Skeletal muscle cell (primary cell): Measurements from ENCODE around the gene CAMKV.
"Not testable (repeated sequence)": the region's sequence is repeated elsewhere in the genome, so short reads cannot be mapped to it uniquely, and the experiment has no call there.

ENCODE experiments used
- DNase-seq: peaks from one replicate; pipeline ENCODE4 v3.0.0-alpha.2; 2010; ENCODE audit warnings: low read depth
- H3K4me3 ChIP-seq: 2 replicates; pipeline ENCODE4 v1.5.1; 2011; ENCODE audit warnings: low read depth, mild to moderate bottlenecking, control low read depth, low read length, moderate library complexity

The CAMKV gene

DNA sequence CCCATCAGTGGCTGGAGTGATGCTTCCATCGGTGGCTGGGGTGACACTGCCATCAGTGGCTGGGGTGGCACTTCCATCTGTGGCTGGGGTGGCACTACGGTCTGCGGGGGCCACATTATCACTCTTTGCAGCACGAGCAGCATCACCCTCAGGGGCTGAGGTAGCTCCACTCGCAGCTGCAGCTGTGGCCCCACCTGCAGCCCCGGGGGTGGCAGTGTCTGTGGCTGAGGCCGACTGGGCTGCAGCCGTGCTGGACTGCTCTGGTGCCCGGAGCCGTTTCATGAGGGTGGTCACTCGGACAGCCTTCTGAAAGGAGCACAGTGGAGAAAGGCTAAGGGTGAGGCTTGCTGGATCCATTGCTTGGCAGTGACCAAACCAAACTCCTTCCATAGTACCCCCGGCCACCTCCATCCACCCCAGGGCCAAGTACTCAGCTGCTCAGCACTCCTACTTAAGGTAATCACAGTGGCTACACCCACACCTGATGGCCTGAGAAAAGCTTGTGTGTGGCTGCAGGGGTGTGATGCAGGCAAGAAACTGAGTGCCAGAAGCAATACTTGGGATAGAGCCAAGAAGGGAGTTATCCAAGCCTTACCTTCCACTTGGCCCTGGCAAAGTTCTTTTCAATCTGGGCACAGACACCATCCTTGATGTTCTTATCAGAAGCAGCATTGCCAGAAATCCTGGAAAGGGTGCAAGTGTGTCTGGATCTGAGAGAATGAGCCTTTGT is 10.0 kb downstream of the CAMKV start:
- DNase-seq = no peak
- H3K4me3 ChIP-seq = no peak overlapping the region

GRCh38 chr3:49856181-49857005 is 13.3 kb downstream of the CAMKV start, which contains the start of gene TRAIP:
Gene TRAIP (minus strand): TSS chr3:49856564. CDS start chr3:49856453, 111 bp downstream.
- peak; percentile 53 for DNase-seq
- peak within 1 kb of the TSS; percentile 84 for H3K4me3 ChIP-seq

DNA sequence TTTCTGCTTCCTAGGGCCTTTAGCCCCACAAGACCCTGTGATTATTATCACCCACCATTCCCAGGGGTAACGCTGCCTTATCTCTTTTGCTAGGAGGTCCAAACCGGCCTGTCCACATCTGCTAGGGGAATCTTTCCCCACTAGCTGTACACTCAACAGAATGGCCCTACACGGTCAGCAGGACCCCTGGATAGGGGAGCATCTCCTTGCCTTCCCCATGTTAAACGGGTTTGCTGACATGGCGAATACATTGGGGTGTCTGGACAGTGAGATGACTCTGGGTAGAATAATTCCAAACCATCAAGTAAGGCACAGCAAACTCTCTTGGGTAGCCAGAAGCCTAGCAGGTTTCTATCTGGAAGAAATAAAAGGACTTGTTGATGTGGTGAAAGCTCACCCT is 14.0 kb downstream of the CAMKV start:
- DNase-seq = no peak
- H3K4me3 ChIP-seq = peak overlapping the region; percentile 84

- no peak overlapping the region for H3K4me3 ChIP-seq
- no peak for DNase-seq
These were observed 24.0 kb downstream of the CAMKV start for GRCh38 chr3:49845694-49846093.

- DNase-seq = no peak
These were observed 25.1 kb downstream of the CAMKV start for GRCh38 chr3:49844464-49845183.

DNA sequence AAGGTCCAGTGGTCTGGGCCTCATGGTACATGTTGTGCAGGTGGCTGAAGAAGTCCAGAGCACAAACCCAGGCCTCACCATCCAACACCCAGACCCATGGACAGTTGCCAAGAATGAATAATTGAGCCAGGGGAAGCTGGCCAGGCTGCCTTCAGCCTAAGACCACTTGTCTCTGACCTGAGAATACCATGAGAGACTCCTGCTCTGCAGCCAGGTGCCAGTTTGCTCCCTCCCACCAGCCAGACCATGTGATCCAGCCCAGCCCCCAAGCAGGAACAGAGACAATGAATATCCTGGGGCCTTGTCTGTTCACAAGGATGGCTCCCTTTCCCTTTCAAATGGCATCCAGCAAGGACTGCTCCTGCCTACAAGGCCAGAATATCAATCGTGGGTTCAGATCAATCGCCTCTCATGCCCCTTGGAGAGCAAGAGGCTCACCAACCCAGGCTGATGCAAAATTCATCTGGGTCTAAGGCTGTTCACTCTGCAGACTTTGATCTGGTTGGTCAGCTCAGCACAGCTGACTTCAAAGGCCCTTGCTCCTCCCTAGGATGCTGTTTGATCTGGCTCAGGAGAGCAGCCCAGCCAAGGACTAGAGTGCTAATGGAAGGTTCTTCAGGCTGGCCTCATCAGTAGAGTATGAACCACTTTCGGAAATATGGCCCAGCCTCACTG is 26.7 kb downstream of the CAMKV start:
- DNase-seq = no peak

More at GRCh38 chr3:49844464-49845183, 25.1 kb downstream of the CAMKV start:
- H3K4me3 ChIP-seq = no peak overlapping the region

DNA sequence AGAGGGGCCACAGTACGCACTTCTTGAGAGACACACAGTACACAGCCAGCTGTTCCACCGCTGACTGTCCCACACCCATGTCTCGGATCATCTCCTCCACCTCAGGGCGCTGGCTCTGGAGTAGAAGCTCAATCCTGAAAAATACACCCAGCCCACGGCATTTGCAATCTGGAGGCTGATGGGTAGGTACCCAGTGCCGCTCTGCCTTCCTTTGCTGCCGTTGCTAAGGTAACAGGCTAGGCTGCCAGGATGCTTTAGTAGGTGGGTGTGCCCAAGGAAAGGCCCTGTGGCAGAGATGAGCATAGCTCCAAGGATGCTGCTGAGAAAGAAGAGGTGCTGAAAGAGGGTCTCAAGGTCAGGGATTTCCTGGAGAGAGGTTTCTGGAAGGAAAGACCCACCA is 27.9 kb downstream of the CAMKV start:
- DNase-seq = no peak
- no peak overlapping the region for H3K4me3 ChIP-seq

More for the DNA sequence above, 26.7 kb downstream of the CAMKV start:
- H3K4me3 ChIP-seq = no peak overlapping the region

DNA sequence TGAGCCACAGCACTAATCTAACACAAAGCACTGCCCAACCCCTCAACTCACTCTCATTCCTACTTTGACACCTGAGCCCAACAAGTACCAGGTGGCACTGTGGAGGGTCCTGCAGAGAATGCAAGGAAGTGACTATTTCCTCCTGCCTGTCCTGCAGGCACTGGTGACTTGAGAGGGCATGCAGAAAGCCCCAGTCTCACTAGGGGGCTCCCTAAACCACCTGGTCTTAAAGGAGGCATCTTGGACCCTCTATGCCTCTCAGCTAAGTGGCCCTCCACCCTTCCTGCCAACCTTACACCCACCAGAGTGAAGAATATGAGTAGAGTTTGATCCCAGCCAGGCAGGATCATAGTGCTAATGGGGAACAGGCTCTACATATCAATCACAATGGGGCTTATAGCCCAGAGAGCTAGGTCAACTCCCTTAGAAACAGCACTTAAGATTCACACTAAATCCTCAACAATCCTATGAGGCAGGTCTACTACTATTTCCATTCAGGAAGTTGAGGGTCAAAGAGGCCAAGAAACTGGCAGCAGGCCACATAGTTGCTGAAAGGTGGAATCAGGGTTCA is 28.5 kb downstream of the CAMKV start:
- no peak overlapping the region for H3K4me3 ChIP-seq

DNA sequence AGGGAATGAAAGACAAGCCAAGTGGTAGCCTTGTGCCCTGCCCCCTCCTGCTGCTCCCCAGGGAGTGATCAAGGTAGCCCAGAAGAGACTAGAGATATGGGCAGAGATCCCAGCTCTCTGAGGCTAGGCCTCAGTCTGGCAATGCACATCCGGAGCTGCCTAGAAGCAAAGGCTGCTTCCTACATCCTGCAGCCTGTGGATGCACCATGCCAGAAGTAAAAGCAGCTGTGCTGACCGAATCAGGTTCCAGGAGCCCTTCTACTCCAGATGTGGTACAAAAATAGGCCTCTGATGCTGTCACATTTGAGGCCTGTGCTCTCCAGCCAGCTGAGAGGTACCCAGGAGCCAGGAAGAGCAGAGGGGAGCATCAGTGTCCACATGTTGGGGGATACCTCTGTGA is 29.3 kb downstream of the CAMKV start:
- no peak overlapping the region for H3K4me3 ChIP-seq
- DNase-seq = no peak

More for the DNA sequence above, 28.5 kb downstream of the CAMKV start:
- DNase-seq = no peak

DNA sequence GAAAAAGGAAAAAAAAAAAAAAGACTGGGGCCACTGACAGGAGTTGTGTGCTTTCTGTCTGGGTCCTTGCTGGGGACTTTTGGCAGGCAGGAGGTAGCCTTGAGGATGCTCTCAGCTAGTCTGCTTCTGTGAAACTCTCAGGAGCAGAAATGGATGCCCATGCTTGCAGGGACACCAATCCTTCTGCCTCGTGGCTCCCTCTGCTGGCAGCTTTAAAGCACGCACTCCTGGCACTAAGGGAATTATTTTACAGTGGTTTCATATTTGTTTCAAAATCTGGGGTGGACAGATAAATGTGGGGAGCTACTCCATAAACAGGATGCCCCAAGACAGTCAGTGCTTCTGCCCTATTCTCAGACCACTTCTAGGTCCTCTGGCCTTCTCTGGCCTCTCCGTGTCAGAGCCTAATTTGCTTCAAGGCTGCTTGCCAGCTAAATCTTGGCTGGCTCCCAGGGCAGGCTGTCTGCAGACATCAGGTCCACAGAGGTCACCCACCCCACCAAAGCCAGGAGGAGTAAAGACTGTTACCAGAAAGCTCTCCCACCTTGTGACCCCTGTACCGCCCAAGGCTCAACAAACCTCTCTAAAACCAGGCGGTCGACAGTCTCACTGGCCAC is 30.4 kb downstream of the CAMKV start:
- peak; percentile 20 for DNase-seq
- H3K4me3 ChIP-seq = no peak overlapping the region

GRCh38 chr3:49831341-49831740 is 38.4 kb downstream of the CAMKV start:
- H3K4me3 ChIP-seq = no peak overlapping the region
- DNase-seq = no peak

- no peak for DNase-seq
- H3K4me3 ChIP-seq = no peak overlapping the region
These were observed 43.7 kb downstream of the CAMKV start for GRCh38 chr3:49826016-49826415.

GRCh38 chr3:49823131-49823530 is 46.6 kb downstream of the CAMKV start:
- not testable (repeated sequence) for DNase-seq, H3K4me3 ChIP-seq

GRCh38 chr3:49813497-49814174 is 56.1 kb downstream of the CAMKV start, which contains the start of gene UBA7:
Gene UBA7 (minus strand): TSS chr3:49813953. CDS start chr3:49813787, 166 bp downstream.
- peak within 1 kb of the TSS; percentile 45 for H3K4me3 ChIP-seq
- no peak for DNase-seq

- no peak for DNase-seq
- H3K4me3 ChIP-seq = peak overlapping the region; percentile 45
These were observed 56.7 kb downstream of the CAMKV start for GRCh38 chr3:49812916-49813496.
